Transverse colon (tissue), 4 donors: ENCODE measurements around the gene APOA5. TPM values are rescaled to one million over a fixed set of nuclear protein-coding genes. Genes with fewer than 3 reads are reported as not detected.

Experiments used
- DNase-seq: peaks from one replicate; pipeline ENCODE4 v3.0.0-alpha.2; 2019
- H3K27ac ChIP-seq, 4 donors: fragments of 200-600 bp; sonication (generic); 2 replicates each; pipeline ENCODE4 v1.5.1; 2016 to 2018; ENCODE audit warnings: inconsistent platforms in 4 of 4
- H3K27me3 ChIP-seq: fragments of 200-600 bp; sonication (generic); 2 replicates; pipeline ENCODE4 v1.5.1; 2017; ENCODE audit warnings: inconsistent platforms
- H3K36me3 ChIP-seq, 4 donors: fragments of 200-600 bp; sonication (generic); 2 replicates each; pipeline ENCODE4 v1.5.1; 2017 to 2019; ENCODE audit warnings: inconsistent platforms in 4 of 4
- H3K4me1 ChIP-seq, 4 donors: fragments of 200-600 bp; sonication (generic); 2 replicates each; pipeline ENCODE4 v1.5.1; 2017 to 2020; ENCODE audit warnings: inconsistent platforms in 4 of 4
- H3K4me3 ChIP-seq, 4 donors: fragments of 200-600 bp; sonication (generic); 1 replicate in 1 of 4; 2 replicates in 3 of 4; pipeline versions ENCODE4 v1.5.1 to v1.6.1; 2017 to 2019; ENCODE audit warnings: inconsistent platforms in 4 of 4
- H3K9me3 ChIP-seq, 2 donors: fragments of 200-600 bp; sonication (generic); 2 replicates each; pipeline ENCODE4 v1.5.1; 2017 to 2019; ENCODE audit warnings: inconsistent platforms in 2 of 2
- CTCF ChIP-seq, 5 experiments: fragments of 200-600 bp in 3 of 5; fragments of 450-650 bp in 2 of 5; sonication (generic) in 3 of 5; IDR thresholded peaks; 1 replicate in 2 of 5; 2 replicates in 3 of 5; pipeline ENCODE4 v1.5.1; 2016 to 2017; ENCODE audit warnings: antibody characterized with exemption in 5 of 5, inconsistent platforms in 3 of 5, mild to moderate bottlenecking in 2 of 5, moderate library complexity in 1 of 5
- EP300 ChIP-seq: sonication (generic); formaldehyde crosslinking; IDR thresholded peaks from one replicate; pipeline ENCODE4 v1.6.1; 2017; ENCODE audit warnings: antibody characterized with exemption, low read depth
- POLR2A ChIP-seq: fragments of 450-650 bp; IDR thresholded peaks from one replicate; pipeline ENCODE4 v1.6.1; 2016; ENCODE audit warnings: antibody characterized with exemption, mild to moderate bottlenecking, moderate library complexity
- POLR2AphosphoS5 ChIP-seq, 3 donors: sonication (generic); formaldehyde crosslinking; IDR thresholded peaks; one replicate each; pipeline ENCODE4 v1.6.1; 2016; ENCODE audit warnings: antibody characterized with exemption in 3 of 3
- WGBS, 2 donors: methylation state at CpG; one replicate each; pipeline ENCODE4 v1.1.5; 2018; ENCODE audit warnings: low coverage in 1 of 2; 5-methylcytosine and 5-hydroxymethylcytosine counted together
- in situ Hi-C, 4 donors: fragments of 200-750 bp; cut with MboI; loops; one replicate each; pipeline versions ENCODE4 v1.15.0 to v1.15.1; 2017; ENCODE audit warnings: low sequenced_read_pairs in 3 of 4, low pct_ligation_motif_present in 1 of 4, low pct_unique_long_range_greater_than_20kb in 1 of 4
- intact Hi-C: fragments of 100-400 bp; cut with DNase I; formaldehyde crosslinking; loops from one replicate; pipeline ENCODE4 v1.15.1; 2023; ENCODE audit warnings: low total_unique reads
- total RNA-seq, 4 donors: library from RNA; depleted of rRNA; stranded (reverse); fragments of >200 nt; gene quantifications; one replicate each; pipeline ENCODE4 v1.1.0, GENCODE V29; 2016

APOA5 gene
- total RNA-seq, 4 donors from 2014 or later = not detected

- TF ChIP-seq CTCF (IDR thresholded peaks at IDR 0.05) (no peak), POLR2A (no peak), POLR2AphosphoS5 (IDR thresholded peaks at IDR 0.05) (no peak), EP300 (no peak)
- Histone ChIP-seq H3K27ac (no peak overlapping the region), H3K36me3 (no peaks in the 10 kb centered on the region), H3K9me3 (no peaks in the 10 kb centered on the region), H3K27me3 (no peaks in the 10 kb centered on the region), H3K4me3 (no peak overlapping the region), H3K4me1 (no peaks in the 10 kb centered on the region)
- no peak for DNase-seq
- intact Hi-C loops = no loop called here
- in situ Hi-C loops = no loop called here
- 95% methylated on average over 51 of the region's 51 CpGs; no CpG with 5 or more reads in 1 of the 2 donors for WGBS, 2 donors
These were observed 29.6 kb upstream of the APOA5 start for GRCh38 chr11:116821050-116821918.

GRCh38 chr11:116819049-116819448 lies 27.4 kb upstream of the APOA5 start:
- Histone ChIP-seq H3K4me1 (no peaks in the 10 kb centered on the region), H3K27me3 (no peaks in the 10 kb centered on the region), H3K36me3 (no peaks in the 10 kb centered on the region), H3K4me3 (no peak overlapping the region), H3K9me3 (no peaks in the 10 kb centered on the region), H3K27ac (no peak overlapping the region)
- no peak for TF ChIP-seq POLR2AphosphoS5 (IDR thresholded peaks at IDR 0.05)
- TF ChIP-seq CTCF (IDR thresholded peaks at IDR 0.05) = no peak
- no peak for TF ChIP-seq POLR2A
- no peak for TF ChIP-seq EP300
- no peak for DNase-seq
- intact Hi-C loops = no loop called here
- 87 to 92% methylated on average over 2 to 9 of the region's 9 CpGs for WGBS, 2 donors
- in situ Hi-C loops = no loop called here

- no peak for DNase-seq
These were observed 22.8 kb upstream of the APOA5 start for GRCh38 chr11:116814502-116814901.

More at GRCh38 chr11:116814502-116814901, 22.8 kb upstream of the APOA5 start:
- Histone ChIP-seq H3K27ac (no peak overlapping the region), H3K4me1 (no peaks in the 10 kb centered on the region), H3K4me3 (no peak overlapping the region), H3K27me3 (no peaks in the 10 kb centered on the region), H3K36me3 (no peaks in the 10 kb centered on the region), H3K9me3 (no peaks in the 10 kb centered on the region)
- TF ChIP-seq CTCF (IDR thresholded peaks at IDR 0.05) (no peak), POLR2A (no peak), POLR2AphosphoS5 (IDR thresholded peaks at IDR 0.05) (no peak), EP300 (no peak)
- 90 to 95% methylated on average over 5 to 6 of the region's 6 CpGs for WGBS, 2 donors
- in situ Hi-C loops (no loop called here), intact Hi-C loops (no loop called here)
